ENCODE measurements around the gene MRPS2.

GRCh38 chr9:135455401-135456030, 45.0 kb upstream of the MRPS2 start:
- TF ChIP-seq CTCF (IDR thresholded peaks at IDR 0.05) (no peak), POLR2AphosphoS5 (IDR thresholded peaks at IDR 0.05; ENCODE audit: insufficient read depth in 1 of 2, low read depth in 1 of 2) (no peak)

All from vagina (tissue), 2 donors.